ENCODE results near the gene SCEL.

- TF ChIP-seq, protein P1, sequence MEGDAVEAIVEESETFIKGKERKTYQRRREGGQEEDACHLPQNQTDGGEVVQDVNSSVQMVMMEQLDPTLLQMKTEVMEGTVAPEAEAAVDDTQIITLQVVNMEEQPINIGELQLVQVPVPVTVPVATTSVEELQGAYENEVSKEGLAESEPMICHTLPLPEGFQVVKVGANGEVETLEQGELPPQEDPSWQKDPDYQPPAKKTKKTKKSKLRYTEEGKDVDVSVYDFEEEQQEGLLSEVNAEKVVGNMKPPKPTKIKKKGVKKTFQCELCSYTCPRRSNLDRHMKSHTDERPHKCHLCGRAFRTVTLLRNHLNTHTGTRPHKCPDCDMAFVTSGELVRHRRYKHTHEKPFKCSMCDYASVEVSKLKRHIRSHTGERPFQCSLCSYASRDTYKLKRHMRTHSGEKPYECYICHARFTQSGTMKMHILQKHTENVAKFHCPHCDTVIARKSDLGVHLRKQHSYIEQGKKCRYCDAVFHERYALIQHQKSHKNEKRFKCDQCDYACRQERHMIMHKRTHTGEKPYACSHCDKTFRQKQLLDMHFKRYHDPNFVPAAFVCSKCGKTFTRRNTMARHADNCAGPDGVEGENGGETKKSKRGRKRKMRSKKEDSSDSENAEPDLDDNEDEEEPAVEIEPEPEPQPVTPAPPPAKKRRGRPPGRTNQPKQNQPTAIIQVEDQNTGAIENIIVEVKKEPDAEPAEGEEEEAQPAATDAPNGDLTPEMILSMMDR (IDR thresholded peaks at IDR 0.05): no peak
- TF ChIP-seq POLR2AphosphoS5 (IDR thresholded peaks at IDR 0.05) (no peak), EP300 (IDR thresholded peaks at IDR 0.05) (no peak), POLR2A (IDR thresholded peaks at IDR 0.05) (no peak)
These were observed 27.4 kb upstream of the SCEL start for GRCh38 chr13:77507931-77508776.
